22Rv1 (cell line): Measurements from ENCODE around the gene DTD1.

Experiments
- CTCF ChIP-seq: fragments of 450-650 bp; IDR thresholded peaks from 2 replicates; pipeline ENCODE4 v1.5.1; 2017; ENCODE audit warnings: mild to moderate bottlenecking
- ZFX ChIP-seq: fragments of 450-650 bp; IDR thresholded peaks from 2 replicates; pipeline ENCODE4 v1.6.1; 2017; ENCODE audit warnings: antibody characterized with exemption, borderline replicate concordance

GRCh38 chr20:18743665-18744440 is 156.0 kb downstream of the DTD1 start:
- TF ChIP-seq CTCF, result no peak
- TF ChIP-seq ZFX, result no peak
